ENCODE measurements around the gene ZFP91. TPM values are rescaled to one million over a fixed set of nuclear protein-coding genes. Genes with fewer than 3 reads are reported as not detected.
A peak's percentile ranks its signal among the peaks of the same experiment; 100 is the strongest.

The ZFP91 gene
- total RNA-seq, 3 donors from 2014 or later (not counting 1 experiment from before 2014, with no cell fraction given): 54.8 to 61.8 (median 57.8) TPM

DNA sequence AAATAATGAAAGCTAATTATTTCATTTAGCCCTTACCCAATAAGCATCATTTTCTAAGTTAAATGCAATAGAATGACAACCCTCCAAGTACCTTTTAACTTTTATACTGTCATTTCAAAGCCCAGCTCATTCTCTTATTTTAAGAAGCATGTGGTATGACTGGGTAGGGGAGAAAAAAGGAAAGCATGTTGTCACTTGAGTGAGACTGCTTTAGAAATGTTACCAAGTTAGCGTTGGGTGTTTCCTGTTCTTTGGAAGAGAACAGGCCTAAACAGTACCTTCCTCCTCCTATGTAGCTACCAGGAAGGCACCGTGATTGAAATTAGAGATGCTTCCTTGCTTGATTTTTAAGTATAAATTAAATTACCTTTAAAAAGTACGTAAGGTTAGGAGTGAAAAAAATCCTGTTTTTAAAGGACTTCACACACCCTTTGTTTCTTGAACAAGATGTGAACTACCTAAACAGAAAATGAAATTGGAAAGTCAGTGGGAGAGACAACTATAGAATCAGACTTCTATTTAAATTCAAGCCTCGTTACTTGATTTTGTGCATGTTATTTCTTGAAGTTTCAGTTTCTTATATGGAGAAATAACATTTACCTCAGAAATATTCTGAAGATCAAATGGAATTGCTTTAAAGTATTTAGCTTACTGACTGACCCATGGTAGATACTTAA, 42.9 kb downstream of the ZFP91 start:
- Histone ChIP-seq H3K27me3 (ENCODE audit: control insufficient read depth, insufficient read depth, low read length) (no peaks in the 10 kb centered on the region), H3K4me3 (ENCODE audit: low read length) (no peak overlapping the region), H3K27ac (ENCODE audit: low read length) (no peak overlapping the region), H3K4me1 (ENCODE audit: control insufficient read depth, insufficient read depth, low read length) (no peaks in the 10 kb centered on the region), H3K9me3 (ENCODE audit: control insufficient read depth, insufficient read depth, low read length) (no peaks in the 10 kb centered on the region), H3K36me3 (ENCODE audit: control insufficient read depth, insufficient read depth, low read length) (peaks cover 63% of the 10 kb centered on the region)
- Mint-ChIP-seq H3K27me3 (ENCODE audit: low read depth in 2 of 2) (no peaks in the 10 kb centered on the region), H3K4me1 (peaks cover 8 to 11% of the 10 kb centered on the region in 2 donors), H3K36me3 (peaks cover 46% of the 10 kb centered on the region), H3K9me3 (no peaks in the 10 kb centered on the region), H3K4me3 (no peak overlapping the region), H3K27ac (peak overlapping the region; percentile 37 to 39)
- ATAC-seq (no peak), DNase-seq (peak in 1 of 2 donors; percentile 11)
- WGBS (ENCODE audit: insufficient coverage): 80% methylated on average over 1 of the region's 4 CpGs
- intact Hi-C loops (cut with micrococcal nuclease): no loop called here
- no peak for TF ChIP-seq CTCF (IDR thresholded peaks at IDR 0.05)

DNA sequence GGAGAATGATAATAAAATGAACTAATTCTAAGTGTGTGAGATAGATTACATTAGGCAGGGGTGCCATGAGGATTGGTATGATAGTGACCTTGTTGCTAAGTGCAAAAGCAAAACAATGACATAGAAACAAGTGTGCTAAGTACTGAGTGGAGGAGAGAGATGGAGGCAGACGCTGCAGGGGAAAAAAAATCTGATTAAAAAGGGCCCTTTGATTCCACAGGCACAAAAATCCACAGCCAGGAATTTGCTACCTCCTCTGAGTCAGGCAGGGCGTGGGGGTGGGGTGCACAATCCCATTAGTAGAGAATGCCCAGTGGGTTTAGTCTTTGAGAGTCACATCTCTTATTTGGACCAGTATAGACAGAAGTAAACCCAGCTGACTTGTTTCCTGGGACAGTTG, 43.5 kb downstream of the ZFP91 start, which contains the start of gene CNTF:
Gene CNTF (plus strand): TSS at position 322 of the 400 bp plus-strand sequence. CDS start 88 bp downstream, outside the sequence.
- H3K4me1 Mint-ChIP-seq: peaks cover 8 to 11% of the 10 kb centered on the region in 2 donors
- Histone ChIP-seq H3K36me3 (ENCODE audit: control insufficient read depth, insufficient read depth, low read length) (peaks cover 59% of the 10 kb centered on the region), H3K4me1 (ENCODE audit: control insufficient read depth, insufficient read depth, low read length) (no peaks in the 10 kb centered on the region), H3K27me3 (ENCODE audit: control insufficient read depth, insufficient read depth, low read length) (no peaks in the 10 kb centered on the region), H3K9me3 (ENCODE audit: control insufficient read depth, insufficient read depth, low read length) (no peaks in the 10 kb centered on the region), H3K27ac (ENCODE audit: low read length) (no peak within 1 kb of the TSS), H3K4me3 (ENCODE audit: low read length) (no peak within 1 kb of the TSS)
- WGBS (ENCODE audit: insufficient coverage): 89% methylated on average over 2 of the region's 2 CpGs
- no peaks in the 10 kb centered on the region for H3K27me3 Mint-ChIP-seq (ENCODE audit: low read depth in 2 of 2)
- peaks cover 43% of the 10 kb centered on the region for H3K36me3 Mint-ChIP-seq
- H3K27ac Mint-ChIP-seq: peak within 1 kb of the TSS; percentile 37 to 39
- ATAC-seq: no peak
- TF ChIP-seq CTCF (IDR thresholded peaks at IDR 0.05): no peak
- intact Hi-C loops (cut with micrococcal nuclease): no loop called here
- no peaks in the 10 kb centered on the region for H3K9me3 Mint-ChIP-seq
- DNase-seq: no peak
- no peak within 1 kb of the TSS for H3K4me3 Mint-ChIP-seq

GRCh38 chr11:58625086-58625485, 46.2 kb downstream of the ZFP91 start:
- over 99% methylated on average over 4 of the region's 4 CpGs for WGBS (ENCODE audit: insufficient coverage)
- TF ChIP-seq CTCF (IDR thresholded peaks at IDR 0.05): no peak

More at GRCh38 chr11:58625086-58625485, 46.2 kb downstream of the ZFP91 start:
- no peak overlapping the region for H3K27ac ChIP-seq (ENCODE audit: low read length)
- H3K27me3 ChIP-seq (ENCODE audit: control insufficient read depth, insufficient read depth, low read length): no peaks in the 10 kb centered on the region
- ATAC-seq (no peak), DNase-seq (no peak)
- H3K9me3 ChIP-seq (ENCODE audit: control insufficient read depth, insufficient read depth, low read length): no peaks in the 10 kb centered on the region
- no peaks in the 10 kb centered on the region for H3K4me1 ChIP-seq (ENCODE audit: control insufficient read depth, insufficient read depth, low read length)
- H3K36me3 ChIP-seq (ENCODE audit: control insufficient read depth, insufficient read depth, low read length): peaks cover 33% of the 10 kb centered on the region
- no peak overlapping the region for H3K4me3 ChIP-seq (ENCODE audit: low read length)
- H3K27ac Mint-ChIP-seq: no peak overlapping the region
- no peaks in the 10 kb centered on the region for H3K27me3 Mint-ChIP-seq (ENCODE audit: low read depth in 2 of 2)
- H3K4me1 Mint-ChIP-seq: peaks cover 0 to 5% of the 10 kb centered on the region in 2 donors
- intact Hi-C loops (cut with micrococcal nuclease): no loop called here
- peaks cover 17% of the 10 kb centered on the region for H3K36me3 Mint-ChIP-seq
- no peaks in the 10 kb centered on the region for H3K9me3 Mint-ChIP-seq
- no peak overlapping the region for H3K4me3 Mint-ChIP-seq
